ENCODE measurements around the gene ARRDC3.

Gene ARRDC3

DNA sequence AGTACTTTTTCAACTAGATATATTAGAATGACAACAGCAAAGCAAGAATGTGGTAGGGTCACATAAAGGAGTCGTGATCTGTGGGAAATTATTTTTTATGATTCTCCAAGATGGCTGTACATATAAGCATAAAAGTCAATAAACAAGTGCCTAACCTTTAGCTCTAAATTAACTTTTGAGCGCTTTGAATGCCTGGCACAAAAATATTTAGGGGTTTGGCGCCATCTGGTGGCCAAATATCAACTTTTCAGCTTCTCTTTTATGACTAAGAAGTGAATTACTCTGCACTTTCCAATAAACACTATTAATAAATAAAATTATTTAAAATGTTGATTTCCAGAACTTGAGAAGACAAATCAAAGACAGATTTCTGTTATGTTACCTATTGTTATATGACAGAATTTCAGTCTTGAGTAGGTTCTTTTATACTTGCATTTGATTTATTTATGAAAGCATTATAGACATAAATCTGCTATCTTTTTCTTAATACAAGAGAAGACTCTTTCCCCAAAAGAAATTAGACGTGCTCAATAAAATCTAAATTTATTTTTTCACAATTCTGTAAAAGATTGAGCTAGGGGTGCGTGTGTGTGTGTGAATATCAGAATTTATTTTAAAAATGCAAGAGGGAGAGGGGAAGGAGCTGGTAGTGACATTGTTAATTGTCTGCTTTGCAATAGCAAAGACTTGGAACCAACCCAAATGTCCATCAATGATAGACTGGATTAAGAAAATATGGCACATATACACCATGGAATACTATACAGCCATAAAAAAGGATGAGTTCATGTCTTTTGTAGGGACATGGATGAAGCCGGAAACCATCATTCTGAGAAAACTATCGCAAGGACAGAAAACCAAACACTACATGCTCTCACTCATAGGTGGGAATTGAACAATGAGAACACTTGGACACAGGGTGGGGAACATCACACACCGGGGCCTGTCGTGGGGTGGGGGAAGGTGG lies 36.7 kb upstream of the ARRDC3 start:
- TF ChIP-seq, protein P1, sequence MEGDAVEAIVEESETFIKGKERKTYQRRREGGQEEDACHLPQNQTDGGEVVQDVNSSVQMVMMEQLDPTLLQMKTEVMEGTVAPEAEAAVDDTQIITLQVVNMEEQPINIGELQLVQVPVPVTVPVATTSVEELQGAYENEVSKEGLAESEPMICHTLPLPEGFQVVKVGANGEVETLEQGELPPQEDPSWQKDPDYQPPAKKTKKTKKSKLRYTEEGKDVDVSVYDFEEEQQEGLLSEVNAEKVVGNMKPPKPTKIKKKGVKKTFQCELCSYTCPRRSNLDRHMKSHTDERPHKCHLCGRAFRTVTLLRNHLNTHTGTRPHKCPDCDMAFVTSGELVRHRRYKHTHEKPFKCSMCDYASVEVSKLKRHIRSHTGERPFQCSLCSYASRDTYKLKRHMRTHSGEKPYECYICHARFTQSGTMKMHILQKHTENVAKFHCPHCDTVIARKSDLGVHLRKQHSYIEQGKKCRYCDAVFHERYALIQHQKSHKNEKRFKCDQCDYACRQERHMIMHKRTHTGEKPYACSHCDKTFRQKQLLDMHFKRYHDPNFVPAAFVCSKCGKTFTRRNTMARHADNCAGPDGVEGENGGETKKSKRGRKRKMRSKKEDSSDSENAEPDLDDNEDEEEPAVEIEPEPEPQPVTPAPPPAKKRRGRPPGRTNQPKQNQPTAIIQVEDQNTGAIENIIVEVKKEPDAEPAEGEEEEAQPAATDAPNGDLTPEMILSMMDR (IDR thresholded peaks at IDR 0.05; ENCODE audit: borderline replicate concordance, insufficient read depth, low read depth, low read length), result peak; percentile 21; the same call in 1 of the 2 replicates
- H3K4me3 ChIP-seq (ENCODE audit: low read depth, low read length), result no peak overlapping the region

DNA sequence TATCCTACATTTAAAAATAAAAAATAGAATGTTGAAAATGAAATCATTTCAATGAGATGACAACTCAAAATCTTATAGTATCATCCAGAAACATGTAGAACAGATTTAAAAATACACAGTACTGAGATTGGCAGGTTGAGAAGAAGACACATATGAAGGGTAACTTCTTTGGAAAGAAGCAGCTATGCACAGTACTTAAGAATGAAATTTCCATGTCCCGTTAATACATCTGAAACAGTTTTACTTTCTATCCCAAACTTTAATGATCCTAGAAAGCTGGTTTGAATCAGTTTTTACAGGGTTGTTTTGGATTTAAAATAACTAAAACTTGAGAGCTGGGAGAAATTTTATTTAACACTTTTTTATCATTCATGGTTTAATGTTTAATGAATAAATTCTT lies 36.0 kb upstream of the ARRDC3 start:
- TF ChIP-seq, protein P1 (IDR thresholded peaks at IDR 0.05; ENCODE audit: borderline replicate concordance, insufficient read depth, low read depth, low read length), result no peak
- H3K4me3 ChIP-seq (ENCODE audit: low read depth, low read length), result no peak overlapping the region

DNA sequence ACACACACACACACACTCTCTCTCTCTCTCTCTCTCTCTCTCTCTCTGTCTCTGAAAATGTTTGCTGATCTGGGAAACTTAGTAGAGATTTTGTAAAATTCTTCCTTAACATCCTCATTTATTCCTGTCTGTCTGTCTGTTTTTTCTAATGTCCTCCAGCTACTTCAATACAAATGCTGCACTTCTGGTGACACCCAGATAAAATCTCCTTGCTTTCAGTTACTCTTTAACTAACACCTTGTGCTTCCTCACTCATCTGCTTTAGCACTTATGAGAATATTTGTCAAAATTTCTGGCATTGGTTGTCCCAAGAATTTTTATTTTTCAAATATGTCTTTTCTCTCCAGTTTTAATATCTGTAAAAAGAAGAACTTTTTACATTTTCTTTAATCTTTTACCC lies 35.0 kb upstream of the ARRDC3 start:
- H3K4me3 ChIP-seq (ENCODE audit: low read depth, low read length), result no peak overlapping the region
- TF ChIP-seq, protein P1 (IDR thresholded peaks at IDR 0.05; ENCODE audit: borderline replicate concordance, insufficient read depth, low read depth, low read length), result no peak

DNA sequence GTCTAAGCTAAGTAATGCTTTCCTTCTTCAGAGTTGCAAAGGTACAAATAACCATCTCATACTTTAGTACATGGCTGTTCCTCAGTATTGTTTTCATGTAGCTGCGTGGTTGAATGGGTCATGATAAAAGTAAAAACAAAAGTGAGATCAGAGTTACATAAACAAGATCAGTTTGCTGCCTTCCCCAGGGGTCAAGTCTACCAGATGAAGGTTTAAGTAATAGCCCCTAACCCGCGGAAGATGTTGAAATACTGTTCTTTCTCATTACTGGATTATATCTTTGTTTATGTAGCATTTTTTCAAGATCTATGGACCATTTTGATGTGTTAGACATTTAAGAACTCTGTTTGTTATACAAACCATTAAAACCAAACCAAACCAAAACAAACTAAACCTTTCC lies 34.1 kb upstream of the ARRDC3 start:
- TF ChIP-seq, protein P1 (IDR thresholded peaks at IDR 0.05; ENCODE audit: borderline replicate concordance, insufficient read depth, low read depth, low read length), result no peak
- H3K4me3 ChIP-seq (ENCODE audit: low read depth, low read length), result no peak overlapping the region

DNA sequence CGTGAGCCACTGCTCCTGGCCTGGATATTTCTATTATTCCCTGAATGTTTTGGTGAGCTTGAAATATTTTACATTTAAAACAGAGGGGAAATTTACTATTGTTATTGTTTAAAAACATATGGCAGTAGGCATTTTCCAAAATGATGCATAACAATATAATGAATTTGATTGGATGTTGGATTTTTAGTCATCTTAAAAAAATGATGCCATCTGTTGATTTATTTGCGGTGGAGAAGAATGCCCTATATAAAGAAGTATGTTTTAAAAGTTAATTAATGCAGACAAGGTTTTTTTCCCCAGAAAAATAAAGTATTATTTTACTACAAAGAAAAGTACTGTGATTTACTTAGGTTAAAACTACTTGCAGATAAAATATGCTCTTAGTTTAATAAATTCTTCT lies 33.4 kb upstream of the ARRDC3 start:
- TF ChIP-seq, protein P1 (IDR thresholded peaks at IDR 0.05; ENCODE audit: borderline replicate concordance, insufficient read depth, low read depth, low read length), result no peak
- H3K4me3 ChIP-seq (ENCODE audit: low read depth, low read length), result no peak overlapping the region

DNA sequence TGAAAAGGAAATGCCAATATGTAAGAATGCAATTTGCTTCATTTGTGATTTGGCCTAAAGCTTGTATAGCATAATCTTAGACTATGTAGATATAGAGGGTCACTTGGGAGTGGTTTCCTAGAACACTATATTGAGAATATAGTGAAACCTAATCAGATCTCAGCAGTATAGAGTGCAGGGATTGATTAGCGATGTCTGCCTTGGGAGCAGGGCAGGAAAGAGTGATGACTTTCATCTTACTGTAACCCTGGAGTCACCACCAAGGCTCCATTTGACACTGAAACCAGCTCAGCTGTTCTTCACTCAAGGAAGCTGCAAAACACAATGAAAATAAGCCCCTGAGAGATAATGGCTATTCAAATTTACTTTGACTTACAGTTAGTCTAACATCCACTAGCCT lies 26.2 kb upstream of the ARRDC3 start:
- TF ChIP-seq, protein P1 (IDR thresholded peaks at IDR 0.05; ENCODE audit: borderline replicate concordance, insufficient read depth, low read depth, low read length), result no peak
- no peak overlapping the region for H3K4me3 ChIP-seq (ENCODE audit: low read depth, low read length)

DNA sequence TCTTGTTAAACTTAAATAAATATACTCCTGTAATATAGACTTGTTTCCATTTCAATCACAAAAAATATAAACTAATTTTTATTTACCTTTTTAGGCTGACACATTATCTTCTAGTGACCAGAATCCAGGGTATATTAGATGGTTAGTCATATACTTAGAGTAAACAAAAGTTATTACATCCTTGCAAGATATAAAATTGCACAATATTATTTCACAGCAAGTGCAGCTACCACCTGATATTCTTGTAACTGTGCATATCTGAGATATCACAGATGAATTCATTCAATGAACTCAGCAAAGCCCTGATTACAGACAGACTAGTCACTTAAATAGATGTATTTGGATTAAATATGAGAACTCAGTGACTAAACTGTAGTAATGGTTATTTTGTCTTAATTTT lies 25.6 kb upstream of the ARRDC3 start:
- H3K4me3 ChIP-seq (ENCODE audit: low read depth, low read length), result no peak overlapping the region
- TF ChIP-seq, protein P1 (IDR thresholded peaks at IDR 0.05; ENCODE audit: borderline replicate concordance, insufficient read depth, low read depth, low read length), result no peak
